ENCODE data around the gene DEFB114. TPM values are rescaled to one million over a fixed set of nuclear protein-coding genes. Genes with fewer than 3 reads are reported as not detected.
"Not testable (repeated sequence)": the region's sequence is repeated elsewhere in the genome, so short reads cannot be mapped to it uniquely, and the experiment has no call there.

The DEFB114 gene
- polyA plus RNA-seq, 3 donors, result not detected

GRCh38 chr6:49944068-49944467, 19.9 kb downstream of the DEFB114 start:
- 85 to 88% (median 87%) methylated on average over 3 of the region's 3 CpGs for WGBS, 3 donors
- H3K27ac ChIP-seq (ENCODE audit: low read depth, low read length), result not testable (repeated sequence)

- WGBS, 3 donors, result 45 to 78% (median 75%) methylated on average over 3 of the region's 3 CpGs
Measured at GRCh38 chr6:49939993-49940498, 23.9 kb downstream of the DEFB114 start.

GRCh38 chr6:49937811-49938210, 26.2 kb downstream of the DEFB114 start:
- H3K27ac ChIP-seq (ENCODE audit: low read depth, low read length), result no peak overlapping the region

More at GRCh38 chr6:49939993-49940498, 23.9 kb downstream of the DEFB114 start:
- no peak overlapping the region for H3K27ac ChIP-seq (ENCODE audit: low read depth, low read length)

GRCh38 chr6:49937017-49937416, 26.9 kb downstream of the DEFB114 start:
- WGBS, 3 donors, result 63 to 67% (median 64%) methylated on average over 2 of the region's 2 CpGs
- no peak overlapping the region for H3K27ac ChIP-seq (ENCODE audit: low read depth, low read length)

DNA sequence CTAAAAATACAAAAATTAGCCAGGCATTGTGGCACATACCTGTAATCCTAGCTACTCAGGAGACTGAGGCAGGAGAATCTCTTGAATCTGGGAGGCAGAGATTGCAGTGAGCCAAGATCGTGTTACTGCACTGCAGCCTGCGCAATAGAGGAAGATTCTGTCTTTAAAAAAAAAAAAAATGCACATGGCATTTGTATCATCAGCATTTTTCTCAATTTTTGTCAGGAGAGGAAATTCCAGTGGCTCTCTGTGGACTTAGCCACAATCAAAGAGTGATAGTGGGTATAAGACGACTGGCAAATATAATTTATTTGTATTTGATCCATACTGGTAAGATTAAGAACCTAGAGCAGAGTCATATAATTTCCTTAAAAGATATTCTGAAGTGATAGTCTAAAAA, 28.6 kb downstream of the DEFB114 start:
- WGBS, 3 donors, result 64 to 82% (median 65%) methylated on average over 3 of the region's 3 CpGs
- H3K27ac ChIP-seq (ENCODE audit: low read depth, low read length), result no peak overlapping the region

DNA sequence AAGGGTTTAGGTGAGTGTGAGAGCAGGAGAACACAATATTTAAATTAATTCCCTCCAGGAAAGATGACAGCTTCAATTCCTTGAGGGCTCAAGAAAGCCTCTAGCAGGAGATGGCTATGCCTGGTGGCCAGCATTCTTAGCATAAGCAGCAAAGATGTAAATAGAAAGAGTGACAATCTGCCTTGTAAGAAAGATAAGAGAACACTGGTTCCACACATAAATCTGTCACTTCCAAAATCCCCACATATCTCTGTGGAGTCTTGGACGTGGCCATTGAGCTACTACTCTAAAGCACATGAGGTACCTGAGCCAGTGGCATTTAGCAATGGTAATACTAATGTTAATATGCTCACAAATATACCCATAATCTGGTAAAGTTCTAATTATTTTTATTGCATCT, 29.2 kb downstream of the DEFB114 start:
- H3K27ac ChIP-seq (ENCODE audit: low read depth, low read length), result no peak overlapping the region
- 45 to 68% (median 63%) methylated on average over 1 of the region's 1 CpG for WGBS, 3 donors

DNA sequence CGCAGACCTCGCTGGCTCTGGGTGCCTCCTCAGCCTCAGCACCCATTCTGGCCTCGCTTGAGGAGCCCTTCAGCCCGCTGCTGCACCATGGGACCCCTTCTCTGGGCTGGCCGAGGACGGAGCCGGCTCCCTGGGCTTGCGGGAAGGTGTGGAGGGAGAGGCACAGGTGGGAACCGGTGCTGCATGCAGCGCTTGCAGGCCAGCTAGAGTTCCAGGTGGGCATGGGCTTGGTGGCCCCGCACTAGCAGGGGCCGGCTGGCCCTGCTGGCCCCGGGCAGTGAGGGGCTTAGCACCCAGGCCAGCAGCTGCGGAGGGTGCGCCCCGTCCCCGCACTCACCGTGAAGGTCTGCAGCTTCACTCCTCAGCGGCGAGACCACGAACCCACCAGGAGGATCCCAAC, 30.4 kb downstream of the DEFB114 start:
- no peak overlapping the region for H3K27ac ChIP-seq (ENCODE audit: low read depth, low read length)
- WGBS, 3 donors, result 89 to 94% (median 93%) methylated on average over 20 to 21 of the region's 21 CpGs

GRCh38 chr6:49929340-49929739, 34.6 kb downstream of the DEFB114 start:
- H3K27ac ChIP-seq (ENCODE audit: low read depth, low read length), result no peak overlapping the region

DNA sequence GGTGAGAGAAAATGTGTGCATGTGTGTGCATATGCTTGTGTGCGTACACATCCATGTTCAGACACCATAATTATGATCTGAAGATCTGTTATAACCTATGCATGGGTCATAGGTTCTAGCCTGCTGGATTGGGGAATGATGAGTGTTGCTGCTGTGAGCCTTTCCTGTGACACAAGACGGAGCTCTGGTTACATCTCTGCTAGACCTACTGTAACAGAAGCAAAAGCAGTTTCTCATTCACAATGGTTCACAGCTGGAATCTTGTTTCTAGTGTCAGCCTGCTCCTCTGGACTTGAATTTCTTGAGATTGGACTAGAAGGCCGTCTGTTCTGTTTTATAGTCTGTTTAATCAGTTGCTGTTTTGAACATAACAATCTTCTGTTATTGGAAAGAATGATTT, 40.1 kb downstream of the DEFB114 start:
- 54 to 64% (median 59%) methylated on average over 3 of the region's 3 CpGs for WGBS, 3 donors

DNA sequence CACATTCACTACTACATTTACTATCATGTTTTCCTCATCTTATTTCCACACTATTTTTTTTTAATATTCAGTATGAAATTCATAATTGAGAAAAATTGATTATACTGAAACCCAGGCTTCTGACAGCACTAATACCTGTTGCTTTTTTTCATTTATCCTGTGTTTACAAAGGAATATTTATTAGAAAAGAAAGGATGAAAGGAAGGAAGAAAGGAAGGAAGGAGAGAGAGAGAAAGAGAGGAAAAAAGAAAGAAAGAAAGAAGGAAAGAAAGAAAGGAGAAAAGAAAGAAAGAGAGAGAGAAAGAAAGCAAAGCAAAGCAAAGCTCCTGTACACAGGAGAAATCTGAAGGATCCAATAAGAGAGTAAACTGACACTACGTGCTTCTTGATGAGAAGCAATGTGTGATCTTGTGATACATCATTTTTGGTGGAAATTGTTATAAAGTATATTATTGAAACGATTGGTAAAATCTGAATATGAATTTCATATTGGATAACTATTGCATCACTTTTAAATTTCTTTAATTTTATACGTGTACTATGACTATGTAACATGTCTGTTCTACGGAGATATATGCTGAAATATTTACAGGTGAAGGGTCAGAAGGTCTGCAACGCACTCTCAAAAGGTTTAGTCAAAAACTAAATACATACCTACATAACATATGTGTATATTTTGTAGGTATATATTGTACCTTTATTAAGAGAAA, 43.9 kb downstream of the DEFB114 start:
- 78 to 87% (median 82%) methylated on average over 5 of the region's 5 CpGs for WGBS, 3 donors
- H3K27ac ChIP-seq (ENCODE audit: low read depth, low read length), result no peak overlapping the region

More for the DNA sequence above, 40.1 kb downstream of the DEFB114 start:
- H3K27ac ChIP-seq (ENCODE audit: low read depth, low read length), result no peak overlapping the region

- H3K27ac ChIP-seq (ENCODE audit: low read depth, low read length), result no peak overlapping the region
- 45 to 58% (median 56%) methylated on average over 4 of the region's 4 CpGs for WGBS, 3 donors
Measured at GRCh38 chr6:49919261-49919660, 44.7 kb downstream of the DEFB114 start.

- H3K27ac ChIP-seq (ENCODE audit: low read depth, low read length), result no peak overlapping the region
- WGBS, 3 donors, result 46 to 57% (median 51%) methylated on average over 2 of the region's 2 CpGs
Measured at GRCh38 chr6:49918787-49919186, 45.2 kb downstream of the DEFB114 start.

- no peak overlapping the region for H3K27ac ChIP-seq (ENCODE audit: low read depth, low read length)
- WGBS, 3 donors, result 13 to 40% (median 38%) methylated on average over 3 of the region's 3 CpGs
Measured at GRCh38 chr6:49915035-49915434, 48.9 kb downstream of the DEFB114 start.

DNA sequence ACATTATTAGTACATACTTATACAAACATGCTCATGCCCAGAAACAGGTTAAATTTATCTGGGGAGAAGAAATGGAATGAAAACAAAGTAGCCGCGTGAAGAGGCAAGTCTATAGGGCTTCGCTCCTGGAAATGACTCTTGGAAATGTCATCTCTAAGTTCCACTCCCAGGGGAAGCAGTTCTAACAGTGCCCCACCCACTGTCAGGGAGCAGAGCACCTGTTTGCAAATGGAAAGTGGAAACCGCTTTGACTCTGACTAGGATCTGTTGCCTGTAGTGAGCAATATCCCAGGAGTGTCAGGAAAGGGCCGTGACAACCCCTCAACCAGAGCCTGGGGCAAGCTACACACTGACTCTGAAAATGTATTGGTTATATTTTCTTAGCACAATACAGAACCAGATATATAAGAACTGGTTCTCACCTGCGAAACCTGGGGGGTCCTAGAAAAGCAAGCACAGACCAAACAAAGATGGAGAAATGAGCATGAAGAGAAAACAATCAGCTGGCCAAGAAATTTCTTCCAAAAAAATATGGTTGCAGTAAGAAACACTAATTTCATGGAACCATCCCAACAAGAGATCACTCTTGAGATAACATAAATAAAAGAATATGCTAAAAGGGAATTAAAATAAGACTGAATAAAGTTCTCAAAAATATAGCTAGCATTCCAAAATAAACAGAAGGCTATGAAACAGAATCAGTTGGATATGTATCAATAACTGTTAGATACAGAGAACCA, 50.2 kb downstream of the DEFB114 start:
- no peak overlapping the region for H3K27ac ChIP-seq (ENCODE audit: low read depth, low read length)
- WGBS, 3 donors, result 68 to 70% (median 70%) methylated on average over 6 of the region's 6 CpGs

DNA sequence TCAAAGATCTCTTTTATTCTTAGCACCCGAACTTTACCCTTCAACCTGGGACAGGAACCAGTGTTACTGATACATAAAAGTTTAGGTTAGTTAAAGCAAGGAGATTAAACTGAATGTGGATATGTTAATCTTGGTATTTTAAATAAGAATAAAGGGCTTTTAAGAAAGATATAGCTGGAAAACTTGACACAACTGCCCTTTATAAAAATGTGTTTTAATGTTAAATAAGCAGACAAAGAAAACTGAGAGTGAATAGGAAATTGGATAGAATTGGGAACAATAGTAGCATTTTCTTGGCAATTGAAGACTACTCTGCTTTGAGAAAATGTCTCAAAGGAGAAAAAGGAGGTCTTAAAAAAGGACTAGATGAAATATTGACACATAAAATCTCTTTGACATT, 51.8 kb downstream of the DEFB114 start:
- no peak overlapping the region for H3K27ac ChIP-seq (ENCODE audit: low read depth, low read length)
- 74 to 78% (median 77%) methylated on average over 1 of the region's 1 CpG for WGBS, 3 donors

DNA sequence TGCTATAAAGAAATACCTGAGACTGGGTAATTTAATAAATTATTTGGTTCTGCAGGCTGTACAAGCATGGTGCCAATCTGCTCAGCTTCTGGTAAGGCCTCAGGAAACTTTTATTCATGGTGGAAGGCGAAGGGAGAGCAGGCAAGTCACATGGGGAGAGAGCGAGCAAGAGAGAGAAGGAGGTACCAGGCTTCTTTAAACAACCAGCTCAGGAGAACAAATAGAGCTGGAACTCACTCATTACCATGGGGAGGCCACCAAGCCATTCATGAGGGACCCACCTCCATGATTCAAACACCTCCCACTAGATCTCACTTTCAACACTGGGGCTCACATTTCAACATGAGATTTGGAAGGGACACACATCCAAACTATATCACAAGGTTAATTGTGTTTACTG, 52.7 kb downstream of the DEFB114 start:
- WGBS, 3 donors, result 72 to 87% (median 77%) methylated on average over 2 of the region's 2 CpGs
- no peak overlapping the region for H3K27ac ChIP-seq (ENCODE audit: low read depth, low read length)
